PC-9 (cell line): ENCODE measurements around the gene MAMLD1.

Source experiments
- EZH2 ChIP-seq: fragments of 200-600 bp; sonication (generic); IDR thresholded peaks from 2 replicates; pipeline ENCODE4 v1.8.0; 2017; ENCODE audit warnings: antibody characterized with exemption, low read depth
- TF ChIP-seq, protein P1 (sequence below): fragments of 200-600 bp; sonication (generic); conservative IDR thresholded peaks from 2 replicates; pipeline ENCODE4 v1.6.1; 2017; ENCODE audit warnings: mixed run types, antibody characterized with exemption, mild to moderate bottlenecking, moderate library complexity

DNA sequence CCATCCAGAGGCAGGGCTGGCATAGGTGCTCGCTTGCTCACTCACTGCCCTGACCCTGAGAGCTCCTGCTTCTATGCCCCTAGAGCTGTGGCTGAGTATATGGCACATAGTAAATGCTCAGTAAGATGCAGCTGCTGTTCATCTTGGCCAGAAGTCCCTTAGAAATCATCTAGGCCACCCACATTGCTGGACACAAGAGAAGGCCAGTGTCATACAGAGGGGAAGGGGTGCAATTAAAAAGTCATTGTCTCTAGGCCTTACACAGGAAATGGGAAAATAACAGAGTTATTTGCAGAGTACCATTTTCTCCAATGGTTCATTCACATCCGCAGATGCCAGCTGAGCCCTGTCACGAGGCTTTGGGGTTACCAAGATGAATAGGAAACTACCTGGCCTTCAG lies 88.8 kb downstream of the MAMLD1 start:
- TF ChIP-seq, protein P1, sequence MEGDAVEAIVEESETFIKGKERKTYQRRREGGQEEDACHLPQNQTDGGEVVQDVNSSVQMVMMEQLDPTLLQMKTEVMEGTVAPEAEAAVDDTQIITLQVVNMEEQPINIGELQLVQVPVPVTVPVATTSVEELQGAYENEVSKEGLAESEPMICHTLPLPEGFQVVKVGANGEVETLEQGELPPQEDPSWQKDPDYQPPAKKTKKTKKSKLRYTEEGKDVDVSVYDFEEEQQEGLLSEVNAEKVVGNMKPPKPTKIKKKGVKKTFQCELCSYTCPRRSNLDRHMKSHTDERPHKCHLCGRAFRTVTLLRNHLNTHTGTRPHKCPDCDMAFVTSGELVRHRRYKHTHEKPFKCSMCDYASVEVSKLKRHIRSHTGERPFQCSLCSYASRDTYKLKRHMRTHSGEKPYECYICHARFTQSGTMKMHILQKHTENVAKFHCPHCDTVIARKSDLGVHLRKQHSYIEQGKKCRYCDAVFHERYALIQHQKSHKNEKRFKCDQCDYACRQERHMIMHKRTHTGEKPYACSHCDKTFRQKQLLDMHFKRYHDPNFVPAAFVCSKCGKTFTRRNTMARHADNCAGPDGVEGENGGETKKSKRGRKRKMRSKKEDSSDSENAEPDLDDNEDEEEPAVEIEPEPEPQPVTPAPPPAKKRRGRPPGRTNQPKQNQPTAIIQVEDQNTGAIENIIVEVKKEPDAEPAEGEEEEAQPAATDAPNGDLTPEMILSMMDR, result no peak
- TF ChIP-seq EZH2, result no peak
